Stomach (tissue), 9 donors: ENCODE measurements around the gene FAM234B. TPM values are rescaled to one million over a fixed set of nuclear protein-coding genes. Genes with fewer than 3 reads are reported as not detected.

Experiments
- DNase-seq, 2 donors: peaks; one replicate each; pipeline versions ENCODE4 v3.0.0 to v3.0.0-alpha.2; 2013 to 2019
- H3K27ac ChIP-seq, 5 donors: fragments of 200-600 bp in 4 of 5; sonication (generic) in 4 of 5; one replicate each; pipeline ENCODE4 v1.5.1; 2013 to 2019; ENCODE audit warnings: mild to moderate bottlenecking in 1 of 5, moderate library complexity in 1 of 5
- H3K27me3 ChIP-seq, 3 donors: fragments of 200-600 bp; sonication (generic); one replicate each; pipeline ENCODE4 v1.5.1; 2017 to 2019; ENCODE audit warnings: mixed run types in 1 of 3
- H3K36me3 ChIP-seq, 4 donors: fragments of 200-600 bp; sonication (generic); 1 replicate in 3 of 4; 2 replicates in 1 of 4; pipeline ENCODE4 v1.5.1; 2016 to 2019
- H3K4me1 ChIP-seq, 4 donors: fragments of 200-600 bp; sonication (generic); one replicate each; pipeline ENCODE4 v1.5.1; 2016 to 2019
- H3K4me3 ChIP-seq, 4 donors: fragments of 200-600 bp; sonication (generic) in 3 of 4; one replicate each; pipeline ENCODE4 v1.5.1; 2016 to 2019; ENCODE audit warnings: mild to moderate bottlenecking in 1 of 4
- H3K9me3 ChIP-seq, 4 donors: fragments of 200-600 bp; sonication (generic); one replicate each; pipeline ENCODE4 v1.5.1; 2016 to 2019
- CTCF ChIP-seq, 7 experiments: fragments of 450-650 bp in 4 of 7; fragments of 200-600 bp in 3 of 7; sonication (generic) in 3 of 7; IDR thresholded peaks; one replicate each; pipeline ENCODE4 v1.5.1; 2016 to 2019; ENCODE audit warnings: antibody characterized with exemption in 7 of 7, control low read depth in 2 of 7, mild to moderate bottlenecking in 1 of 7
- EP300 ChIP-seq: sonication (generic); formaldehyde crosslinking; IDR thresholded peaks from one replicate; pipeline ENCODE4 v1.6.1; 2017; ENCODE audit warnings: antibody characterized with exemption
- POLR2A ChIP-seq, 4 donors: fragments of 450-650 bp; IDR thresholded peaks; one replicate each; pipeline ENCODE4 v1.6.1; 2016; ENCODE audit warnings: antibody characterized with exemption in 4 of 4, control low read depth in 2 of 4, mild to moderate bottlenecking in 1 of 4, moderate library complexity in 1 of 4
- POLR2AphosphoS5 ChIP-seq, 3 donors: sonication (generic); formaldehyde crosslinking; IDR thresholded peaks; one replicate each; pipeline ENCODE4 v1.6.1; 2016; ENCODE audit warnings: antibody characterized with exemption in 3 of 3
- WGBS, 5 donors: extraction: QIAGEN DNeasy Blood & Tissue Kit in 3 of 5; methylation state at CpG; one replicate each; pipeline versions ENCODE4 v1.1.5 to v1.1.7; 2013 to 2018; 5-methylcytosine and 5-hydroxymethylcytosine counted together
- intact Hi-C: fragments of 100-400 bp; cut with DNase I; formaldehyde crosslinking; loops from one replicate; pipeline ENCODE4 v1.15.1; 2023; ENCODE audit warnings: low total_unique reads
- polyA plus RNA-seq, 3 donors: library from polyadenylated mRNA; stranded (reverse); fragments of 200-250 nt; gene quantifications; one replicate each; pipeline ENCODE4 v1.2.3, GENCODE V29; 2013
- total RNA-seq, 5 donors: library from RNA; depleted of rRNA; stranded (reverse); fragments of >200 nt; gene quantifications; one replicate each; pipeline versions ENCODE4 v1.1.0 to v1.2.3, GENCODE V29; 2014 to 2016
- donor health status: healthy with polysubstance abuse.
- donor health status: Bipolar disorder and iron deficiency.
- donor health status: healthy.

Gene FAM234B
- total and polyA plus RNA-seq, 8 donors, result 0.87 to 6.2 (median 2.5) TPM; not detected in 2

GRCh38 chr12:13027508-13027907 lies 16.7 kb upstream of the FAM234B start:
- Histone ChIP-seq H3K27ac (no peak overlapping the region), H3K4me1 (peaks cover 0 to 17% (median 0%) of the 10 kb centered on the region in 4 donors), H3K27me3 (no peaks in the 10 kb centered on the region), H3K36me3 (no peaks in the 10 kb centered on the region), H3K4me3 (no peak overlapping the region), H3K9me3 (no peaks in the 10 kb centered on the region)
- no peak for DNase-seq
- intact Hi-C loops, result loop anchor here (10.0 kb wide), 2 partner anchors 57 to 177 kb away; no protein-coding TSS in a partner anchor
- TF ChIP-seq EP300, result no peak
- TF ChIP-seq CTCF (IDR thresholded peaks at IDR 0.05), result no peak
- TF ChIP-seq POLR2AphosphoS5 (IDR thresholded peaks at IDR 0.05), result no peak
- no peak for TF ChIP-seq POLR2A (IDR thresholded peaks at IDR 0.05)

- no peaks in the 10 kb centered on the region for H3K36me3 ChIP-seq
- peaks cover 0 to 17% (median 0%) of the 10 kb centered on the region in 4 donors for H3K4me1 ChIP-seq
- 68 to 85% (median 78%) methylated on average over 4 of the region's 4 CpGs for WGBS, 5 donors
- intact Hi-C loops, result loop anchor here (10.0 kb wide), 2 partner anchors 56 to 176 kb away; no protein-coding TSS in a partner anchor
- H3K9me3 ChIP-seq, result no peaks in the 10 kb centered on the region
- no peak for TF ChIP-seq POLR2A (IDR thresholded peaks at IDR 0.05)
- TF ChIP-seq EP300, result no peak
- no peak for TF ChIP-seq POLR2AphosphoS5 (IDR thresholded peaks at IDR 0.05)
- no peak for TF ChIP-seq CTCF (IDR thresholded peaks at IDR 0.05)
- H3K27me3 ChIP-seq, result no peaks in the 10 kb centered on the region
- H3K4me3 ChIP-seq, result no peak overlapping the region
- no peak overlapping the region for H3K27ac ChIP-seq
- DNase-seq, result no peak
Measured at GRCh38 chr12:13028825-13029570, 15.2 kb upstream of the FAM234B start.

GRCh38 chr12:13030541-13031291 lies 13.5 kb upstream of the FAM234B start:
- DNase-seq, result no peak
- no peak for TF ChIP-seq POLR2AphosphoS5 (IDR thresholded peaks at IDR 0.05)
- TF ChIP-seq EP300, result no peak
- Histone ChIP-seq H3K4me3 (no peak overlapping the region), H3K4me1 (peaks cover 0 to 10% (median 0%) of the 10 kb centered on the region in 4 donors), H3K9me3 (no peaks in the 10 kb centered on the region), H3K27me3 (no peaks in the 10 kb centered on the region), H3K36me3 (no peaks in the 10 kb centered on the region), H3K27ac (no peak overlapping the region)
- intact Hi-C loops, result no loop called here
- 78 to 83% (median 82%) methylated on average over 9 of the region's 9 CpGs for WGBS, 5 donors

- WGBS, 5 donors, result 90 to 96% (median 95%) methylated on average over 2 of the region's 2 CpGs
- intact Hi-C loops, result no loop called here
- Histone ChIP-seq H3K27me3 (no peaks in the 10 kb centered on the region), H3K36me3 (no peaks in the 10 kb centered on the region), H3K9me3 (no peaks in the 10 kb centered on the region), H3K4me3 (no peak overlapping the region), H3K4me1 (peaks cover 0 to 1% (median 0%) of the 10 kb centered on the region in 4 donors), H3K27ac (no peak overlapping the region)
- TF ChIP-seq EP300, result no peak
- TF ChIP-seq POLR2AphosphoS5 (IDR thresholded peaks at IDR 0.05), result no peak
- TF ChIP-seq CTCF (IDR thresholded peaks at IDR 0.05), result no peak
- no peak for TF ChIP-seq POLR2A (IDR thresholded peaks at IDR 0.05)
- no peak for DNase-seq
Measured at GRCh38 chr12:13032164-13032563, 12.0 kb upstream of the FAM234B start.
